Retinal pigment epithelial cell (primary cell): ENCODE measurements around the gene GPR160.

ENCODE experiments used
- DNase-seq: peaks from one replicate; pipeline ENCODE4 v3.0.0-alpha.2; 2010; ENCODE audit warnings: low read depth
- H3K4me3 ChIP-seq: 2 replicates; pipeline ENCODE4 v1.5.1; 2011; ENCODE audit warnings: mild to moderate bottlenecking, low read length, control low read depth, moderate library complexity
- CTCF ChIP-seq: conservative IDR thresholded peaks from 2 replicates; pipeline ENCODE4 v1.5.1; 2011; ENCODE audit warnings: low read depth, low read length, control low read depth, inconsistent platforms

The GPR160 gene

GRCh38 chr3:170095771-170096170 is 58.0 kb downstream of the GPR160 start:
- H3K4me3 ChIP-seq = no peak overlapping the region
- no peak for TF ChIP-seq CTCF
- DNase-seq = no peak

- no peak for DNase-seq
- TF ChIP-seq CTCF = no peak
Observed at GRCh38 chr3:170096342-170096741, 58.5 kb downstream of the GPR160 start.

GRCh38 chr3:170098753-170099152 is 61.0 kb downstream of the GPR160 start:
- no peak for DNase-seq
- no peak overlapping the region for H3K4me3 ChIP-seq
- no peak for TF ChIP-seq CTCF

More at GRCh38 chr3:170096342-170096741, 58.5 kb downstream of the GPR160 start:
- H3K4me3 ChIP-seq = no peak overlapping the region

- no peak for TF ChIP-seq CTCF
- no peak overlapping the region for H3K4me3 ChIP-seq
- DNase-seq = no peak
Observed at GRCh38 chr3:170100944-170101343, 63.1 kb downstream of the GPR160 start.

- no peak for TF ChIP-seq CTCF
- H3K4me3 ChIP-seq = no peak overlapping the region
- no peak for DNase-seq
Observed at GRCh38 chr3:170102431-170102830, 64.6 kb downstream of the GPR160 start.

- no peak for DNase-seq
- no peak for TF ChIP-seq CTCF
- no peak overlapping the region for H3K4me3 ChIP-seq
Observed at GRCh38 chr3:170107941-170108340, 70.1 kb downstream of the GPR160 start.

- no peak for TF ChIP-seq CTCF
- H3K4me3 ChIP-seq = no peak overlapping the region
- no peak for DNase-seq
Observed at GRCh38 chr3:170108955-170109354, 71.2 kb downstream of the GPR160 start.
